KMS-11 (cell line): ENCODE measurements around the gene UTP25.

Source experiments
- H2AFZ ChIP-seq: fragments of 200-600 bp; sonication (generic); 2 replicates; pipeline ENCODE4 v1.6.1; 2016; ENCODE audit warnings: antibody characterized with exemption, mixed run types, low read depth
- H3K27ac ChIP-seq: fragments of 200-600 bp; sonication (generic); 2 replicates; pipeline ENCODE4 v1.6.1; 2016; ENCODE audit warnings: mild to moderate bottlenecking, mixed run types
- H3K27me3 ChIP-seq: fragments of 200-600 bp; sonication (generic); 2 replicates; pipeline ENCODE4 v1.6.1; 2017; ENCODE audit warnings: mild to moderate bottlenecking, low read depth, mixed run types, moderate library complexity; ENCODE audit not compliant: insufficient read depth
- H3K36me3 ChIP-seq: fragments of 200-600 bp; sonication (generic); 2 replicates; pipeline ENCODE4 v1.6.1; 2017; ENCODE audit warnings: mild to moderate bottlenecking, mixed run types; ENCODE audit not compliant: insufficient read depth
- H3K4me1 ChIP-seq: fragments of 200-600 bp; sonication (generic); 2 replicates; pipeline ENCODE4 v1.6.1; 2016; ENCODE audit warnings: mild to moderate bottlenecking, low read depth, mixed run types; ENCODE audit not compliant: poor library complexity, severe bottlenecking
- H3K4me2 ChIP-seq: fragments of 200-600 bp; sonication (generic); 2 replicates; pipeline ENCODE4 v1.7.0; 2016; ENCODE audit warnings: mild to moderate bottlenecking, mixed run types
- H3K4me3 ChIP-seq: fragments of 200-600 bp; sonication (generic); IDR thresholded peaks from 2 replicates; pipeline ENCODE4 v1.6.1; 2017; ENCODE audit warnings: low read depth, low read length, mixed read lengths; ENCODE audit not compliant: insufficient read depth
- H3K79me2 ChIP-seq: fragments of 200-600 bp; sonication (generic); 2 replicates; pipeline ENCODE4 v1.6.1; 2016; ENCODE audit warnings: low read depth, mixed run types; ENCODE audit not compliant: insufficient read depth
- H3K9ac ChIP-seq: fragments of 200-600 bp; sonication (generic); 2 replicates; pipeline ENCODE4 v1.6.1; 2016; ENCODE audit warnings: mild to moderate bottlenecking, mixed run types
- H4K20me1 ChIP-seq: fragments of 200-600 bp; sonication (generic); 2 replicates; pipeline ENCODE4 v1.6.1; 2016; ENCODE audit warnings: mild to moderate bottlenecking, mixed run types; ENCODE audit not compliant: insufficient read depth
- CTCF ChIP-seq: fragments of 200-600 bp; sonication (generic); conservative IDR thresholded peaks from 2 replicates; pipeline ENCODE4 v1.6.1; 2017; ENCODE audit warnings: low read depth, mild to moderate bottlenecking, antibody characterized with exemption, low read length, moderate library complexity, mixed read lengths

The UTP25 gene

GRCh38 chr1:209853676-209854075, 25.9 kb downstream of the UTP25 start:
- Histone ChIP-seq H3K4me3 (no peak overlapping the region), H3K27ac (no peak overlapping the region), H3K27me3 (no peaks in the 10 kb centered on the region), H2AFZ (no peak overlapping the region), H3K4me2 (no peak overlapping the region), H4K20me1 (no peaks in the 10 kb centered on the region), H3K4me1 (no peaks in the 10 kb centered on the region), H3K36me3 (no peaks in the 10 kb centered on the region), H3K79me2 (no peaks in the 10 kb centered on the region), H3K9ac (no peak overlapping the region)
- no peak for TF ChIP-seq CTCF

DNA sequence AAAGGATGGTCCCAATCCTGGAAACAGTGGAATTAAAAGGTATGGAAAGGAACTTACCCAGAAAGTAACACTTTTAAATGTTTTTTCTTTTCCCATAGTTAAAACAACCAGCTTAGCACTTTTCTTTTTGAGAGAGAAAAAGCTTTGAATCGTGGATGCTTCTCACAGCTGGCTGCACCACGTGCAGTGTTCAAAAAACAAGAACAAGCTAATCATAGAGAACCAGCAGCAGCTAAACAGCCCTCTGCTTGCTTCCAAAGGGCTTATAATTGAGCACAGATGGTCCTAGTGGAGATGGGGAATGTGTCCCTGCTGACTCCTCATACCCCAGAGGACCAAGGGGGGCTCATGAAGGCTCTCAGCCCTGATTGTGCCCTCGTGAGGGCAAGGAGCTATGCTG, 26.4 kb downstream of the UTP25 start:
- Histone ChIP-seq H2AFZ (no peak overlapping the region), H3K27me3 (no peaks in the 10 kb centered on the region), H4K20me1 (no peaks in the 10 kb centered on the region), H3K4me2 (no peak overlapping the region), H3K4me3 (no peak overlapping the region), H3K27ac (no peak overlapping the region), H3K9ac (no peak overlapping the region), H3K79me2 (no peaks in the 10 kb centered on the region), H3K36me3 (no peaks in the 10 kb centered on the region), H3K4me1 (no peaks in the 10 kb centered on the region)
- no peak for TF ChIP-seq CTCF

DNA sequence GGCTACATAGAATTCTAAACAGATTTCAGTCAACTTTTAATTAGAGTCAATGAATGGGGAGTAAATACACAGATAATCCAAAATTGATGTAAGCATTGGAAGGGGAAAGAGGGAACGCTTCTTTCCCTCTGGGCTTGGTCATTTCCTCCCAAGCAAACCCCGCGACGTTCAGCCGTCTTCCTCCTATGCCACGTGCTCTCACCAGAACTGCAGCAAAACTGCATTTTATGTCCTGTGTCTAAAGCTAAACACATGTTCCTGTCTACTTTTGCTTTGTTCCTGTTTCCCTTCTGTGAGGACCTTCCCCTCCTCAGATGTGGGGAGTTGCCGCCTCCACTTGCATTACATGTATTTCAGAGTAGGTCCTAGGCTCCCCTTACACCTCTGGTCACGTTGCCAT, 27.2 kb downstream of the UTP25 start:
- Histone ChIP-seq H2AFZ (no peak overlapping the region), H3K27me3 (no peaks in the 10 kb centered on the region), H3K4me1 (no peaks in the 10 kb centered on the region), H3K4me3 (no peak overlapping the region), H3K9ac (no peak overlapping the region), H3K4me2 (no peak overlapping the region), H3K27ac (no peak overlapping the region), H3K79me2 (no peaks in the 10 kb centered on the region), H4K20me1 (no peaks in the 10 kb centered on the region), H3K36me3 (no peaks in the 10 kb centered on the region)
- no peak for TF ChIP-seq CTCF

- H4K20me1 ChIP-seq: no peaks in the 10 kb centered on the region
- H3K27ac ChIP-seq: no peak overlapping the region
- H3K4me1 ChIP-seq: no peaks in the 10 kb centered on the region
- no peaks in the 10 kb centered on the region for H3K79me2 ChIP-seq
- no peaks in the 10 kb centered on the region for H3K27me3 ChIP-seq
- no peak for TF ChIP-seq CTCF
- no peak overlapping the region for H3K4me3 ChIP-seq
- no peaks in the 10 kb centered on the region for H3K36me3 ChIP-seq
- H3K4me2 ChIP-seq: no peak overlapping the region
- no peak overlapping the region for H2AFZ ChIP-seq
- no peak overlapping the region for H3K9ac ChIP-seq
Measured at GRCh38 chr1:209855623-209856022, 27.9 kb downstream of the UTP25 start.
